ENCODE measurements around the gene LIN37. TPM values are rescaled to one million over a fixed set of nuclear protein-coding genes. Genes with fewer than 3 reads are reported as not detected.
A peak's percentile ranks its signal among the peaks of the same experiment; 100 is the strongest.

LIN37 gene
- total RNA-seq, 1 donor: 13.8 TPM

DNA sequence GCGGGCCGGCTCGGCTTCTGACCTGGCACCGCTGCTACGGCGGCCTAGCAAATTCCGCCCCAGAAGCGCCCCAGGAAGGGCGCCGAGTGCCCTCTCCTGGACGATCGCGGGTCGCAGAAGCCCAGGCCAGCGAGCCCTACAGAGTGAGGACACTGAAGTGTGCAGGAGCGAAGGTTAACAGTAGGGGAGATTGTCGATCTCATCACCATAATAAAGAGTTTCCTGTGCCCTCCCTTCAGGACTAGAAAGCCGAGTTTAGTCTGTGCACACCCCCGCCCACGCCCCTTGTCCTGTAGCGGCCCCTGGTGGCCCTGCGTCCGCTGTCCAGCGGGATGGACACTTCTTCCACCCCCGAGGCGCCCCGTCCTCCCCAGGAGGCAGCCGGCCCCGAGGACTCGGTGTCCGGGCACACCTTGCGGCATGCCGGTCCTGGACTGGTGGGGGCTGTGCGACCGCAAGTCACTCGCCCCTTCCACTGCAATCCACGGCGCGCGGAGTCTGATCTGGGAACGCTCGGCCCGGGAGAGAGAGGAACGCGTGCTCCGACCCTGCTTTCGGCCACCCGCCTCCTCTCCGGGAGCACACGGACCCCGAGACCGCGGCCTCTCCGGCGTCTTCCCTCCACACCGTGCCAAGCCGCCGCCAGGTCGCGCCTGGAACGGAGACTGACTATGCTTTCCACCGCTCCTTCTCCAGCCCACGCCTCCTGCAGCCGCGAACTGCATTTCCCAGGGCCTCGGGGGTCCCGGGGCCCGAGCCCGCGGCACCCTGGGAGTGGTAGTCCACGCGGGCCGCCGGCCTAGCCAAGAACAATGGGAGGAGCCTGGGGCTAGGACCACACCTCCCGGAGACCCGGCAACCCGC lies 31.3 kb upstream of the LIN37 start:
- DNase-seq (ENCODE audit: low read depth): peak; percentile 83
- H3K4me3 ChIP-seq (ENCODE audit: low read depth, low read length): peak overlapping the region; percentile 84
- TF ChIP-seq CTCF (IDR thresholded peaks at IDR 0.05; ENCODE audit: insufficient read depth, low read depth, low read length): peak; percentile 86

- H3K4me3 ChIP-seq (ENCODE audit: low read depth, low read length): peak within 1 kb of the TSS; percentile 84
- DNase-seq (ENCODE audit: low read depth): peak; percentile 96
- no peak for TF ChIP-seq CTCF (IDR thresholded peaks at IDR 0.05; ENCODE audit: insufficient read depth, low read depth, low read length)
Observed at GRCh38 chr19:35717665-35718344, 30.6 kb upstream of the LIN37 start, which contains the start of gene KMT2B. KMT2B (plus strand) TSS chr19:35718003; CDS start chr19:35718019, 16 bp downstream.

DNA sequence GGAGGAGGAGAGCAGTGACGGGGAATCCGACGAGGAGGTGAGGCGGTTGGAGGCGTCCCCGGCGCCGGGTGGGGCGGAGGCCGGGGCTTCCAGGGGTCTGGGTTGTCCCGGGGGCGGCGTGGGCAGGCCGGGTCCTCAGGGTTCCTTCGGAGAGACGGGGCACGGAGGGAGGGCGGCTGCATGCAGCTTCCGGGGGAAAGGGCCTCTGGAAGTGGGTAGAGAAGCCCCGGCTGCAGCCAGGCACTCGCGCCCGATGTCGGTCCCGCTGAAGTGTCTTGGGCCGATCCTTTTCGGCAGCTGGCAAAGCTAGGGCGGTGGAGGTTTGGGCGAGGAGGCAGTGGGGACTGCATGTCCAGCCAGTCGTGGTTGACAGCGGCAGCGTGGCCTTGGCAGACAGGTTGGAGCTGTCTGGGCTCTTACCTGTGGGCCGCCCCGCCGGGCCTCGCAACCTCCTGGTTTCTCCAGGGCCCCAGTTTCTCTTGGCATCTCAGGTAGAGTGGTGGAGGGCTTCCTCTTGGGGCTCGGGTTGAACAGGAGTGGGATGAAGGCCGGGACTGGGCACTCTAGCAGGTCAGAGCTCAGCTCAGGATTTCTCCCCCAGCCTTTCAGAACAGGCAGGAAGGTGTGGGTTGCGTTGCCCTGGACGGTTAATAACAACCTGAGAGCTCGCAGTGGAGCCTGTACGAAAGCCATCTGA lies 29.9 kb upstream of the LIN37 start:
- no peak for TF ChIP-seq CTCF (IDR thresholded peaks at IDR 0.05; ENCODE audit: insufficient read depth, low read depth, low read length)
- DNase-seq (ENCODE audit: low read depth): peak; percentile 17
- H3K4me3 ChIP-seq (ENCODE audit: low read depth, low read length): peak overlapping the region; percentile 70

DNA sequence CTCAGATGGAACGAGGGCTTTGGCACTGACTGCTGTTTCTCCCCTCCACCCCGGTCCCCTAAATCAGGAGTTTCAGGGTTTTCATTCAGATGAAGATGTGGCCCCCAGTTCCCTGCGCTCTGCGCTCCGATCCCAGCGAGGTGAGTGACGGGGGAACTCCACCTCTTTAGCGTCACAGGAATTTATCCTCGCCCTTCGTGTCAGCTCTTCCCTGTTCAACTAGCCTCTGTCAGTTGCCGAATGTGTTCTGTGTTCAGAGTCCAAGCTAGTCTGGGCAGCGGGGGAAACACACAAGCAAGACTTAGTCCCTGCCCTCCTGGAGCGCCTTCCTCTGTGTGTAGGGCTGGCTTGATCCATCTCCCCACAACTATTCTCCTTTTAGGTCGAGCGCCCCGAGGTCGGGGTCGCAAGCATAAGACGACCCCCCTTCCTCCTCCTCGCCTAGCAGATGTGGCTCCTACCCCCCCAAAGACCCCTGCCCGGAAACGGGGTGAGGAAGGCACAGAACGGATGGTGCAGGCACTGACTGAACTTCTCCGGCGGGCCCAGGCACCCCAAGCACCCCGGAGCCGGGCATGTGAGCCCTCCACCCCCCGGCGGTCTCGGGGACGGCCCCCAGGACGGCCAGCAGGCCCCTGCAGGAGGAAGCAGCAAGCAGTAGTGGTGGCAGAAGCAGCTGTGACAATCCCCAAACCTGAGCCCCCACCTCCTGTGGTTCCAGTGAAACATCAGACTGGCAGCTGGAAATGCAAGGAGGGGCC lies 28.8 kb upstream of the LIN37 start:
- DNase-seq (ENCODE audit: low read depth): no peak
- peak overlapping the region; percentile 70 for H3K4me3 ChIP-seq (ENCODE audit: low read depth, low read length)
- no peak for TF ChIP-seq CTCF (IDR thresholded peaks at IDR 0.05; ENCODE audit: insufficient read depth, low read depth, low read length)

DNA sequence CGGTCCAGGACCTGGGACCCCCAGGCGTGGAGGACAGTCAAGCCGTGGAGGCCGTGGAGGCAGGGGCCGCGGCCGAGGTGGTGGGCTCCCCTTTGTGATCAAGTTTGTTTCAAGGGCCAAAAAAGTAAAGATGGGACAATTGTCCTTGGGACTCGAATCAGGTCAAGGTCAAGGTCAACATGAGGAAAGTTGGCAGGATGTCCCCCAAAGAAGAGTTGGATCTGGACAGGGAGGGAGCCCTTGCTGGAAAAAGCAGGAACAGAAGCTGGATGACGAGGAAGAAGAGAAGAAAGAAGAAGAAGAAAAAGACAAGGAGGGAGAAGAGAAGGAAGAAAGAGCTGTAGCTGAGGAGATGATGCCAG lies 28.2 kb upstream of the LIN37 start:
- no peak overlapping the region for H3K4me3 ChIP-seq (ENCODE audit: low read depth, low read length)
- no peak for DNase-seq (ENCODE audit: low read depth)
- no peak for TF ChIP-seq CTCF (IDR thresholded peaks at IDR 0.05; ENCODE audit: insufficient read depth, low read depth, low read length)

DNA sequence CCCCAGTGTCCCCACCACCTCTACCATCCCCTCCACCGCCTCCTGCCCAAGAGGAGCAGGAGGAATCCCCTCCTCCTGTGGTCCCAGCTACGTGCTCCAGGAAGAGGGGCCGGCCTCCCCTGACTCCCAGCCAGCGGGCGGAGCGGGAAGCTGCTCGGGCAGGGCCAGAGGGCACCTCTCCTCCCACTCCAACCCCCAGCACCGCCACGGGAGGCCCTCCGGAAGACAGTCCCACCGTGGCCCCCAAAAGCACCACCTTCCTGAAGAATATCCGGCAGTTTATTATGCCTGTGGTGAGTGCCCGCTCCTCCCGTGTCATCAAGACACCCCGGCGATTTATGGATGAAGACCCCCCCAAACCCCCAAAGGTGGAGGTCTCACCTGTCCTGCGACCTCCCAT lies 27.7 kb upstream of the LIN37 start:
- no peak for DNase-seq (ENCODE audit: low read depth)
- TF ChIP-seq CTCF (IDR thresholded peaks at IDR 0.05; ENCODE audit: insufficient read depth, low read depth, low read length): no peak

More for the DNA sequence above, 27.7 kb upstream of the LIN37 start:
- no peak overlapping the region for H3K4me3 ChIP-seq (ENCODE audit: low read depth, low read length)
